Neural cell (in vitro differentiated cells): ENCODE results near the gene SFXN3.
A peak's percentile ranks its signal among the peaks of the same experiment; 100 is the strongest.

Experiments
- EP300 ChIP-seq: fragments of 450-650 bp; conservative IDR thresholded peaks from 2 replicates; pipeline ENCODE4 v1.6.1; 2014; ENCODE audit warnings: antibody characterized with exemption, mild to moderate bottlenecking, moderate library complexity; ENCODE audit not compliant: poor library complexity, severe bottlenecking
- EZH2 ChIP-seq: fragments of 200-600, 300-800 bp; shearing (Covaris generic), sonication (generic); IDR thresholded peaks from 2 replicates; pipeline ENCODE4 v1.6.1; 2014; ENCODE audit warnings: antibody characterized with exemption, low read length, borderline replicate concordance, mild to moderate bottlenecking; ENCODE audit not compliant: insufficient read depth, poor library complexity, severe bottlenecking
- POLR2AphosphoS5 ChIP-seq: IDR thresholded peaks from 2 replicates; pipeline ENCODE4 v1.6.1; 2012
- RAD21 ChIP-seq: fragments of 450-650 bp; conservative IDR thresholded peaks from 2 replicates; pipeline ENCODE4 v1.6.1; 2014; ENCODE audit warnings: antibody characterized with exemption, mild to moderate bottlenecking, moderate library complexity
- SMC3 ChIP-seq: fragments of 450-650 bp; conservative IDR thresholded peaks from 2 replicates; pipeline ENCODE4 v1.6.1; 2014; ENCODE audit warnings: antibody characterized with exemption, mild to moderate bottlenecking, moderate library complexity; ENCODE audit not compliant: poor library complexity
- TAF1 ChIP-seq: IDR thresholded peaks from 2 replicates; pipeline ENCODE4 v1.6.1; 2012; ENCODE audit warnings: low read depth
- TF ChIP-seq, protein P1 (sequence below): fragments of 450-650 bp; IDR thresholded peaks from 2 replicates; pipeline ENCODE4 v1.5.1; 2014; ENCODE audit warnings: antibody characterized with exemption, mild to moderate bottlenecking, moderate library complexity; ENCODE audit not compliant: poor library complexity, severe bottlenecking

DNA sequence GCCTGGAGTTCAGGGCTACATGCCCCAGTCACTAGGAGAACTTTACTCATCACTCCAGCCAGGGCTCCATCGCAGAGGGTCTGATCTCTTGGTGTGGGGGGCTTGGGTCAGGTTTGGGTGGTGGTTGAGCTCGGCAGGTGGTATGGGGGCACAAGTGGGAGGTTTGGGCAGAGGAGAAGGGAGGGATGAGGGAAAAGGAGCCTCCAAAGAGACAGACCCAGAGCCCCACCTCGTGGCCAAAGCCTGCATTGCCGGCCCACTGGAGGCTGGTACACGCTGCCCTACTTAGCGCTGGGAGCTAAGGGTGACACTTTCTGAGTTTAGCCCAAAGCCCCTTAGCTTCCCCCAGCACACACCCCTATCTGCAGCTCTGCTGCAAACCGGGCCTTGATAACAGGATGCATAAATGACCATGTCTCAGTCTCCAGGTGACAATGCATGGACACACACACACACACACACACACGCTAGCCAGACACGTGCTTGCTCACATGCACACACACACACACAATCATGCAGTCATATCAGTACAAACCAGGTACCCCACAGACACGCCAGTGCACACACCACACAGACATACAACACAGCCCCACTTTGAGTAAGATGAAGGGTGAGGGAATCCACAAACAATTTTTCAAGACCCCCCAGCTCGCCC is 16.7 kb upstream of the SFXN3 start:
- TF ChIP-seq, protein P1, sequence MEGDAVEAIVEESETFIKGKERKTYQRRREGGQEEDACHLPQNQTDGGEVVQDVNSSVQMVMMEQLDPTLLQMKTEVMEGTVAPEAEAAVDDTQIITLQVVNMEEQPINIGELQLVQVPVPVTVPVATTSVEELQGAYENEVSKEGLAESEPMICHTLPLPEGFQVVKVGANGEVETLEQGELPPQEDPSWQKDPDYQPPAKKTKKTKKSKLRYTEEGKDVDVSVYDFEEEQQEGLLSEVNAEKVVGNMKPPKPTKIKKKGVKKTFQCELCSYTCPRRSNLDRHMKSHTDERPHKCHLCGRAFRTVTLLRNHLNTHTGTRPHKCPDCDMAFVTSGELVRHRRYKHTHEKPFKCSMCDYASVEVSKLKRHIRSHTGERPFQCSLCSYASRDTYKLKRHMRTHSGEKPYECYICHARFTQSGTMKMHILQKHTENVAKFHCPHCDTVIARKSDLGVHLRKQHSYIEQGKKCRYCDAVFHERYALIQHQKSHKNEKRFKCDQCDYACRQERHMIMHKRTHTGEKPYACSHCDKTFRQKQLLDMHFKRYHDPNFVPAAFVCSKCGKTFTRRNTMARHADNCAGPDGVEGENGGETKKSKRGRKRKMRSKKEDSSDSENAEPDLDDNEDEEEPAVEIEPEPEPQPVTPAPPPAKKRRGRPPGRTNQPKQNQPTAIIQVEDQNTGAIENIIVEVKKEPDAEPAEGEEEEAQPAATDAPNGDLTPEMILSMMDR: peak; percentile 72
- TF ChIP-seq EP300 (no peak), EZH2 (no peak), POLR2AphosphoS5 (no peak), RAD21 (peak; percentile 63), SMC3 (peak; percentile 57), TAF1 (no peak)
